ENCODE data around the gene MCM7. TPM values are rescaled to one million over a fixed set of nuclear protein-coding genes. Genes with fewer than 3 reads are reported as not detected.

The MCM7 gene
- total RNA-seq, 2 experiments from 2014 or later: 390 to 395 TPM

DNA sequence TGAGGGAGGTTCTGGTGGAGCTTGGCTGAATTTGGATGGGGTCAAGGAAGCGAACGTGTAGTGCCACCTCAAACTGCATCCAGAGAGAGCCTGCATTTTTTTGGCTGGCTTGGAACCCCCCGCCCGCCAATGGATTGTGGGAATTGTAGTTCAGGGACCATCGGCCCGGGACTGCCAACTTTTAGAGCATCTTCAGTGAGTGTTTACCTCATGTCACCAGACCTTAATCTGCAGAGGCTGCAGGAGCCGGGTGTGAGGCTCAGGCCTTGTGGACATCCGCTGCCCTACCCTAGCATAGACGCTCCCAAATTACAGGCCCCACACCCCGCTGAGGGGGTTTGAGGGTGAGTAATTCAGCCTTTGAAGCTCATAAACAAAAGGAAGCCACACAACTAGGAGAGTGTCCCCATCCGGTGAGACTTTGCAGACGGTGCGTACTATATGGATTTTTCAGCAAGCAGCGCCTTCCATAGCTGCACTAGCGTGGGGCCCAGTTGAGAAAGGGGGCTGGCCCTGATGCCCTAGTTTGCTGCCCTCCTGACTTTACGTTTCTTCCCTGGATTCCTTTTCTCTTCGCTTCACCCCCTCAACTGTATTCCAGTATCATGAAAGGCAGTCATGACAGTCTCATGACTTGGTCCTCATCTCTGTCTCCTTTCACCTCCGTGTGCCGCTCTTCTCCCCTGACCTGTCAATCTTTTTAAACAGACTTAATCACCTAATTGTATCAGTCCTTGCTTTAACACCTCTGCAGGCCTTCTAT, 19.0 kb upstream of the MCM7 start:
- intact Hi-C loops (cut with micrococcal nuclease): loop anchor here (1.0 kb wide), 5 partner anchors 7 to 309 kb away; partner anchors contain the start of genes AP4M1, LAMTOR4, MCM7 and MEPCE
- Mint-ChIP-seq H3K36me3 (ENCODE audit: low read depth) (peaks cover 11% of the 10 kb centered on the region), H3K4me3 (peak overlapping the region; percentile 93), H3K27ac (peak overlapping the region; percentile 95), H3K9me3 (no peaks in the 10 kb centered on the region), H3K4me1 (ENCODE audit: low read depth) (peaks cover 26% of the 10 kb centered on the region), H3K27me3 (ENCODE audit: low read depth) (no peaks in the 10 kb centered on the region)
- peak; percentile 80 for DNase-seq
- CTCF ChIA-PET: interaction anchor here (1.4 to 2.5 kb wide), 2 partner anchors 10 to 13 kb away, joined by 3 to 7 read pairs; no protein-coding TSS in a partner anchor

DNA sequence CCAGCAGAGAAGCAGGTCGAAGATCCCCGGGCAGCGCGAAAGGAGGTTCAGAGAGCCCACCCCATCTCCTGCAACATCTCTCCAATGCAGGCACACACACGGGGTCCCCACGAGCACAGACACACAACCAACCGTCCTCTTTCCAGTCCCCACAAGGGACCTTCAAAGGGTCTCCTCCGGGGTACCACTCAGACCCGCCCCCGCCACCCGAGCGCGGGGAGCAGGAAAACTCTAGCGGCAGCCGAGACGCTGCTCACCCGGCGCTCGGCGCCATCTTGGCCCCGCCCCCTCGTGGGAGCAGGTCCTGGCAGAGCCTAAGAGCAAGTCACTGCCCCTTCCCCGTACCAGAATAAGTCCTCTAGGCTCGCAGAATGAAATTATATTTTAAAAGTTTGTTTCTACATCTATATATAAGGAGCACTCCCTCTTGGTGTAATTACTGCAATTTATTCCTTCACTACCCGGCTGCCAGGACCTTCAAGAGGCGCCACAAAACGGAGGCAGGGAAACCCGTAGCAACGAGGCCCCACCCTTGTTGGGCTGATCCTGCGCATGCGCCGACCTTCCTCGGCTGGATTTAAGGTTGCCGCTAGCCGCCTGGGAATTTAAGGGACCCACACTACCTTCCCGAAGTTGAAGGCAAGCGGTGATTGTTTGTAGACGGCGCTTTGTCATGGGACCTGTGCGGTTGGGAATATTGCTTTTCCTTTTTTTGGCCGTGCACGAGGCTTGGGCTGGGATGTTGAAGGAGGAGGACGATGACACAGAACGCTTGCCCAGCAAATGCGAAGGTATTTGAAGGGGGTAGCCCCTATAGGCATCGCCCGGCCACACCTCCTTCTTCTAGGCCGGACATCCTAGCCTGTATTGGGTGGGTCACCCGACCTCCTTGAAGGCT, 18.1 kb upstream of the MCM7 start, which contains the start of the genes CNPY4 and TAF6:
Gene CNPY4 (plus strand): TSS at position 563 of the 898 bp plus-strand sequence. CDS start 111 bp downstream, at position 674.
Gene TAF6 (minus strand): TSS at position 287 of the 898 bp plus-strand sequence. CDS start 5,149 bp downstream, outside the sequence.
- CTCF ChIA-PET: interaction anchor here (1.4 to 2.5 kb wide), 2 partner anchors 11 to 14 kb away, joined by 3 to 7 read pairs; no protein-coding TSS in a partner anchor
- DNase-seq: peak; percentile 96
- intact Hi-C loops (cut with micrococcal nuclease): loop anchor here (1.0 kb wide), 3 partner anchors 8 to 310 kb away; partner anchors contain the start of genes AP4M1, MCM7 and MEPCE
- H3K27me3 Mint-ChIP-seq (ENCODE audit: low read depth): no peaks in the 10 kb centered on the region
- peak within 1 kb of the TSS; percentile 95 for H3K27ac Mint-ChIP-seq
- H3K36me3 Mint-ChIP-seq (ENCODE audit: low read depth): peaks cover 7% of the 10 kb centered on the region
- no peaks in the 10 kb centered on the region for H3K9me3 Mint-ChIP-seq
- peaks cover 18% of the 10 kb centered on the region for H3K4me1 Mint-ChIP-seq (ENCODE audit: low read depth)
- peak within 1 kb of the TSS; percentile 93 for H3K4me3 Mint-ChIP-seq

DNA sequence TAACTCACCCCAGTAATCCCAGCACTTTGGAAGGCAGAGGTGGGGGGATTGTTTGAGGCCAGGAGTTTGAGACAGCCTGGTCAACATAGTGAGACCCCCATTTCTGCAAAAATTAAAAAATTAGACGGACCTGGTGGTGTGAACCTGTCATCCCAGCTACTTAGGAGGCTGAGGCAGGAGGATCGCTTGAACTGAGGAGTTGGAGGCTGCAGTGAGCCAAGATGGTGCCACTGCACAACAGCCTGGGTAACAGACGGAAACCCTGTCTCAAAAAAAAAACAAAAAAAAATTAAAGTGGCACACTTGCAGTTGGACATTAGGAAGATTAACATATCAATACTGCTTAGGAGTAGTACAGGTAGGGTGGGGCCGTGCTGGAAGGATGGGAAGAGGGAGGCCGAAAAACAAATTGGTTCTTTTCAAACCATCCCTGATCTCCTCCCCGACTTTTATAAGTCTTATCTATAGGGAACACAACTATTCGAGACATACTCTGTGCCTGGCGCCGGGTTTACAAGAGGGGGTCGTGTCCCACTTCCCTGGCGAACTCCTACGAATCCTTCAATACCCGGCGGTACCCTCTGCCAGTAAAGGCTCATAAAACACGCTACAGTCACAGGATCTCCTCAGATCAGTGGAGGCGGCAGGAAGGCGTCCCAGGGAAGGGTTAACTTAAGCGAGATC, 17.3 kb upstream of the MCM7 start:
- H3K27me3 Mint-ChIP-seq (ENCODE audit: low read depth): no peaks in the 10 kb centered on the region
- H3K9me3 Mint-ChIP-seq: no peaks in the 10 kb centered on the region
- CTCF ChIA-PET: no interaction called here
- DNase-seq: no peak
- intact Hi-C loops (cut with micrococcal nuclease): loop anchor here (1.0 kb wide), 3 partner anchors 9 to 311 kb away; partner anchors contain the start of genes AP4M1, MCM7 and MEPCE
- peak overlapping the region; percentile 93 for H3K4me3 Mint-ChIP-seq
- H3K27ac Mint-ChIP-seq: peak overlapping the region; percentile 95
- H3K36me3 Mint-ChIP-seq (ENCODE audit: low read depth): peaks cover 6% of the 10 kb centered on the region
- H3K4me1 Mint-ChIP-seq (ENCODE audit: low read depth): peaks cover 17% of the 10 kb centered on the region

DNA sequence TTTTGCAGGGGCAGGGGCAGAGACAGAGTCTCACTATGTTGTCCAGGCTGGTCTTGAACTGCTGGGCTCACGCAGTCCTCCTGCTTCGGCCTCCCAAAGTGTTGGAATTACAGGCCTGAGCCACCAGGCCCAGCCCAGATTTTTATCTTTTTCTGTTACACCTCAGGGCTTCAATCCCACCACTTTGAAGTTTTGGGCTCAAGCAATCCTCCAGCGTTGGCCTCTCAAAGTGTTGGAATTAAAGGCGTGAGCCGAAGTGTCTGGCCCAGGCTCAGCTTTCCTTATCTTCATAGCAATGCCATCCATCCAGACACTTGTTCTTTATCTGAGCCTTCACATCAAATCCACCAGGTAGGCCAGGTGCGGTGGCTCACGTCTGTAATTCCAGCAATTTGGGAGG, 13.8 kb upstream of the MCM7 start:
- Mint-ChIP-seq H3K27ac (no peak overlapping the region), H3K4me1 (ENCODE audit: low read depth) (peaks cover 10% of the 10 kb centered on the region), H3K36me3 (ENCODE audit: low read depth) (peaks cover 8% of the 10 kb centered on the region), H3K9me3 (no peaks in the 10 kb centered on the region), H3K27me3 (ENCODE audit: low read depth) (no peaks in the 10 kb centered on the region), H3K4me3 (no peak overlapping the region)
- no peak for DNase-seq
- intact Hi-C loops (cut with micrococcal nuclease): no loop called here
- CTCF ChIA-PET: no interaction called here

DNA sequence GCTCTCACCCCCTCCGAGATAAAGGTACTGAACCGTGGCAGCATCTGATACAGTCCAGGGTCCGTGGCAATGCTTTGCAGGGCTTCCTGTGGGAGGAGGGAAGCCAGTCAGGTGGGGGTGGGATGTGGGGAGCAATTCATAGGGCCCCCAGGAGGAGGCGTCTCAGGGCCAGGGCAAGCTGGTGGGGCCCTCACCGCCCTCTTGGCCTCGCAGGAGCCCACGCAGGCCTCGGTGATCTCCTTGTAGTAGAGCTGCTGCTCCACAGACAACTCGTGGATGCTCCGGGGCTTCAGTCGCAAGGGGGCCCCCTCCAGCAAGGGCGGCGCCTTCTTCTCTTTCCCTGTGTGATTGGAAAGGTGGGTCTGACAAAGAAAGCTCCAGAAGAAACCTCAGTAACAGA, 10.7 kb upstream of the MCM7 start:
- peaks cover 12% of the 10 kb centered on the region for H3K36me3 Mint-ChIP-seq (ENCODE audit: low read depth)
- H3K27ac Mint-ChIP-seq: no peak overlapping the region
- no peaks in the 10 kb centered on the region for H3K4me1 Mint-ChIP-seq (ENCODE audit: low read depth)
- DNase-seq: no peak
- intact Hi-C loops (cut with micrococcal nuclease): no loop called here
- no peaks in the 10 kb centered on the region for H3K27me3 Mint-ChIP-seq (ENCODE audit: low read depth)
- H3K4me3 Mint-ChIP-seq: no peak overlapping the region
- H3K9me3 Mint-ChIP-seq: no peaks in the 10 kb centered on the region
- CTCF ChIA-PET: interaction anchor here (1.2 kb wide), 1 partner anchor 9 kb away, joined by 3 read pairs; no protein-coding TSS in a partner anchor

DNA sequence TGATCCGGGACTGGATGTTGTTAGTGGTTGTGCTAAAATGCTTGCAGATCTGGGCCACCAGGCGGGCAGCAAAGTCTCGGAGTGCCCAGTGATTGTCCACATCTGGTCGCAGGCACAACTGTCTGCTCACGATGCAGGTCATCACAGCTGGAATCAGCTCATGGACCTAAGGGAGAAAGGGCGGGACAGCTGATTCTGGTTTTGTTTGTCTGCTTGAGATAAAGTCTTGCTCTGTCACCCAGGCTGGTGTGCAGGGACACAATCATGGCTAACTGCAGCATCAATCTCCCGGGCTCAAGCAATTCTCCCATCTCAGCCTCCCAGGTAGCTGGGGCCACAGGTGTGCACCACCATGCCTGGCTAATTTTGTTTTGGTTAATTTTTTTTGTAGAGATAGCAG, 10.0 kb upstream of the MCM7 start:
- DNase-seq: no peak
- Mint-ChIP-seq H3K9me3 (no peaks in the 10 kb centered on the region), H3K27me3 (ENCODE audit: low read depth) (no peaks in the 10 kb centered on the region), H3K4me3 (no peak overlapping the region), H3K27ac (no peak overlapping the region), H3K4me1 (ENCODE audit: low read depth) (no peaks in the 10 kb centered on the region), H3K36me3 (ENCODE audit: low read depth) (peaks cover 10% of the 10 kb centered on the region)
- intact Hi-C loops (cut with micrococcal nuclease): no loop called here
- CTCF ChIA-PET: interaction anchor here (1.2 kb wide), 1 partner anchor 9 kb away, joined by 3 read pairs; no protein-coding TSS in a partner anchor

DNA sequence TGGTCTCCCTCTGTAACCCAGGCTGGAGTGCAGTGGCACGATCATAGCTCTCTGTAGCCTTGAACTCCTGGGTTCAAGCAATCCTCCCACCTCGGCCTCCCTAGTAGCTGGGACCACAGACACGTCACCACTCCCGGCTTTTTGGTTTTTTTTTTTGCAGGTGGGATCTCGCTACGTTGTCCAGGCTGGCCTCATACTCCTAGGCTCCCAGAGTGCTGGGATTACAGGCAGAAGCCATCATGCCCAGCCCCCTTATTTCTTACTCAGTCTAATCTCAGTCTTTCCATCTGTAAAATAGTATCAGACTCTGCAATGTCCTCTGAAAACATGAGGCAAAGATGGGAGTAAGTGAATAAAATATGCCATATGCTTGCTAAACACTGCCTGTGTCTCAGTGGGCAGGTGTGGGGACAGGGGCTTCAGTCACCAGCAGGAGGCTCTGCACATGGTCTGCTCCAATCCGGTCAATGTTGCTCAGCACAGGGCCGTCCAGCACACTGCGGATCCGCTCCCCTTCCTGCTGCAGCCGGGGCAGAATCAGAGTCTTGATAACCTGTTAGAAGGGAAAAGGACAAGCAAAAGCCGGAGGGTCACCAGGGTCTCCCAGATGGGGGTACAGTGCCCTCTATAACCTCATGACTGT, 8.4 kb upstream of the MCM7 start:
- intact Hi-C loops (cut with micrococcal nuclease): no loop called here
- peaks cover 10% of the 10 kb centered on the region for H3K36me3 Mint-ChIP-seq (ENCODE audit: low read depth)
- no peaks in the 10 kb centered on the region for H3K9me3 Mint-ChIP-seq
- no peak overlapping the region for H3K27ac Mint-ChIP-seq
- no peaks in the 10 kb centered on the region for H3K27me3 Mint-ChIP-seq (ENCODE audit: low read depth)
- no peaks in the 10 kb centered on the region for H3K4me1 Mint-ChIP-seq (ENCODE audit: low read depth)
- no peak overlapping the region for H3K4me3 Mint-ChIP-seq
- CTCF ChIA-PET: interaction anchor here (0.5 to 0.6 kb wide), 2 partner anchors 22 to 275 kb away, joined by 3 to 5 read pairs; no protein-coding TSS in a partner anchor
- DNase-seq: no peak

DNA sequence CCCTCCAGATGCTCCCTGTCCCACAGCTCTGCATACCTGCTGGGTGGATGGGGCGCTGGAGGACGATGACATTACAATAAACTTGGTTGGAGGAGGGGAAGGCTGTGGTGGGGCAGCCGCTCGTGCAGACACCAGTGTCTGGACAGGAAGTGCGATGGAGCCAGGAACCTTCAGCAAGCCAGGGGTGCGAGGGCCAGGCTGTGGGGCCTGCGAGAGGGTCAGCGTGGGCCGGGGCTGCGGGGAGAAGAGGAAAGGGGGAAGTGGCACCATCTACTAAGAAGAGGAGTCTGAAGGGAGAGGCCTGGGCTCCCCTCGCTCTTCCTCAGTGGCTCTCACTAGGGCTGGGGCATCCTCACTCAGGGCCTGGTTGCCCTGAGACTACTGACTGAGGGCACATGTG, 6.7 kb upstream of the MCM7 start:
- intact Hi-C loops (cut with micrococcal nuclease): no loop called here
- Mint-ChIP-seq H3K27me3 (ENCODE audit: low read depth) (no peaks in the 10 kb centered on the region), H3K36me3 (ENCODE audit: low read depth) (peaks cover 8% of the 10 kb centered on the region), H3K4me1 (ENCODE audit: low read depth) (peaks cover 4% of the 10 kb centered on the region), H3K9me3 (no peaks in the 10 kb centered on the region), H3K27ac (no peak overlapping the region), H3K4me3 (no peak overlapping the region)
- CTCF ChIA-PET: no interaction called here
- no peak for DNase-seq

DNA sequence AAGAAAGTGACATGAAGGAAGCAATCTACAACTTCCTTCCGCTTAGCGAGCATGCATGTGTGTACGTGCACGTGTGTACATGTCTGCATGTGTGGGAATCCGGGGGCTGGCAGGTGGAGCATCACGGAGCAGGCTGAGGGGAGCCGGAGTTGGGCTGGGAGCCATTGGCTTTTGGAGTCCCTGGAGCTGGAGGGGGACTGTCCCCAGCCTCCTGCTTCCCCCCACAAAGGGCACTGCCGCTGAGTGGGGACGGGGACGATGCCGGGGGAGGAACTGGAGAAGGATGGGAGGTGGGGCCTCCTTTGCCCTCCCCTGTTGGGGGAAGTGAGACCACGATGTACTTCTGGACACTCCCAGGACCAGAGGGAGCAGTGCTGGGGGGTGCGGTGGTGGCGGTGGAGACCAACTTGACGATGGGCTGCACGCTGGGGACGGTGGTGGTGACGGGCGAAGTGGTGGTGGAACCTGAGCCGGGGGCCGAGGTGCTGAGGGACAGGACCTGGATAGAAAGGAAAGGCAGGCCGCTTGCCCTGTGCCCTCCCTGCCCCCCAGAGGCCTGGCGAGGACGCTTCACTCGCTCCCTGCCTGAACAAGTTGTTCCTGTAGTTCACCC, 6.0 kb upstream of the MCM7 start:
- Mint-ChIP-seq H3K4me1 (ENCODE audit: low read depth) (peaks cover 10% of the 10 kb centered on the region), H3K27ac (no peak overlapping the region), H3K27me3 (ENCODE audit: low read depth) (no peaks in the 10 kb centered on the region), H3K36me3 (ENCODE audit: low read depth) (peaks cover 8% of the 10 kb centered on the region), H3K4me3 (no peak overlapping the region), H3K9me3 (no peaks in the 10 kb centered on the region)
- no peak for DNase-seq
- CTCF ChIA-PET: no interaction called here
- intact Hi-C loops (cut with micrococcal nuclease): no loop called here

DNA sequence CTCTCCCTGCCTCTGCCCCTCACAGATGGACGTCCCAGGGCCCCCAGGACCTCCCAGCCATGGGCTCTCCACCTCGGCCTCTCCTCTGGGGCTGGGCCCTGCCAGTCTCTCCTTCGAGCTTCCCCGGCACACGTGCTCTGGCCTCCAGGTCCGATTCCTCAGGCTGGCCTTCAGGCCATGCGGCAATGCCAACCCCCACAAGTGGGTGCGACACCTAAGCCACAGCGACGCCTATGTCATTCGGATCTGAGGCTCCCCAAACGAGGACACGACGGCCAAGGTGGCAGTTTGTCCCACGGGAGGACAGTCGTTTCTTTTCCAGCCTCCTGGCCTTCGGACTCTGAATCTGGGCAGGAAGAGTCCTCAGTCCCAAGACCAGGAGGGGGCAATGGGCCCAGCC, 5.4 kb upstream of the MCM7 start:
- Mint-ChIP-seq H3K27ac (no peak overlapping the region), H3K9me3 (no peaks in the 10 kb centered on the region), H3K4me1 (ENCODE audit: low read depth) (peaks cover 10% of the 10 kb centered on the region), H3K27me3 (ENCODE audit: low read depth) (no peaks in the 10 kb centered on the region), H3K4me3 (no peak overlapping the region), H3K36me3 (ENCODE audit: low read depth) (peaks cover 8% of the 10 kb centered on the region)
- CTCF ChIA-PET: no interaction called here
- no peak for DNase-seq
- intact Hi-C loops (cut with micrococcal nuclease): no loop called here

DNA sequence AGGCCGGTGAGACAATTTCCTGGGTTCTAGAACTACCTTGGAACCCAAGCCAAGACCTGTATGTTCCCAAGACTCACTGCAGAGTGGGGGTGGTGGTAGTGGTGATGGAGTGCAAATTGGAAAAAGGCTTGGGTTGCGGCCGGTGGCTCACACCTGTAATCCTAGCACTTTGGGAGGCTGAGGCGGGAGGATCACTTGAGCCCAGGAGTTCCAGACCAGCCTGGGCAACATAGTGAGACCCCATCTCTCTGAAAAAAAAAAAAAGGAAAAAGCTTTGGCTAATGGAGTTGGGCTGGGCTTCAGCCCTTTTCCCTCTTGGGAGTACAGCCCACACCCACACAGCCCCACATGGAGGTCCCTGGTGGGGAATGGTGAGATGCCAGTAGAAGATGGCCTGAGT, 4.3 kb upstream of the MCM7 start:
- intact Hi-C loops (cut with micrococcal nuclease): no loop called here
- CTCF ChIA-PET: no interaction called here
- DNase-seq: no peak
- H3K27ac Mint-ChIP-seq: no peak overlapping the region
- H3K4me3 Mint-ChIP-seq: no peak overlapping the region
- no peaks in the 10 kb centered on the region for H3K27me3 Mint-ChIP-seq (ENCODE audit: low read depth)
- peaks cover 6% of the 10 kb centered on the region for H3K36me3 Mint-ChIP-seq (ENCODE audit: low read depth)
- H3K9me3 Mint-ChIP-seq: no peaks in the 10 kb centered on the region
- peaks cover 11% of the 10 kb centered on the region for H3K4me1 Mint-ChIP-seq (ENCODE audit: low read depth)
